Iris pigment epithelial cell (primary cell): ENCODE results near the gene DNAJB14.
A peak's percentile ranks its signal among the peaks of the same experiment; 100 is the strongest.

Source experiments
- DNase-seq: peaks from one replicate; pipeline ENCODE4 v3.0.0-alpha.2; 2011; ENCODE audit warnings: low read depth

DNAJB14 gene

DNA sequence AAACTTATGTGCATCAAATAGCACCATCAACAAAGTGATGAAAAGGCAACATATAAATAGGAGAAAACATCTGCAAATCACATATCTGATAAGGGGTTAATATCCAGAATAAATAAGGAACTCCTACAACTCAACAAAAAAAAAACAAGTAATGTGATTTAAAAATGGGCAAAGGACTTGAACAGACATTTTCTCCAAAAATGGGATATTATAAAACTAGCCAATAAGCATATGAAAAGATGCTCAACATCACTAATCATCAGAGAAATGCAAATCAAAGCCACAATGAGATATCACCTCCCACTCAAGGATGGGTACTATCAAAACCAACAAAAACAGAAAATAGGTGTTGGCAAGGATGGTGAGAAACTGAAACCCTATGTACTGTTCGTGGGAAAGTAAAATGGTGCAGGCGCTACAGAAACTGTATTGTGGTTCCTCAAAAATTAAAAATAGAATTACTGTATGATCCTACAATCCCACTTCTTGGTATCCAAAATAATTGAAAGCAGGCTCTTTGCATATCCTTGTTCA is 2.4 kb downstream of the DNAJB14 start:
- DNase-seq, result no peak

DNA sequence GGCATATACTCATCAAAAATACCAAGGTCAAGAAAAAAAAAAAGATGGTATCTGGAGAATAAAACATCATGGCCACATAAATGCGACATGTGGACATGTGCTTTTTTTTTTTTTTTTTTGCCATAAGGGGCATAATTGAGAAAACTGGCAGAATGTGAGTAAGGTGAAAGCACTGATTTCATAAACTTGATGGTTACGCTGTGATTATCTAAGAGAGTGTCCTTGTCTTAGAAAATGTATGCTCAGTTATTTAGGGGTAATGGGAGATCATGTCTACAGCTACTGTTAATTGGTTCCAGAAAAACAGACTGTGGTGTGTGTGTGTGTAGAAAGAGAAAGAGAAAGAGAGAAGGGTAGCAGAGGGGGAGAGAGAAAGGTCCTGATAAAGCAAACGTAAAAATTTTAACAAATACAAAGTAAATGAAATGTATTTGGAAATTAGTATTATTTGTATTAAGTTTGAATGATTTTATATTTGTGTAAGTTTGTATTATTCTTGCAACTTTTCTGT is 8.1 kb downstream of the DNAJB14 start:
- DNase-seq, result no peak

DNA sequence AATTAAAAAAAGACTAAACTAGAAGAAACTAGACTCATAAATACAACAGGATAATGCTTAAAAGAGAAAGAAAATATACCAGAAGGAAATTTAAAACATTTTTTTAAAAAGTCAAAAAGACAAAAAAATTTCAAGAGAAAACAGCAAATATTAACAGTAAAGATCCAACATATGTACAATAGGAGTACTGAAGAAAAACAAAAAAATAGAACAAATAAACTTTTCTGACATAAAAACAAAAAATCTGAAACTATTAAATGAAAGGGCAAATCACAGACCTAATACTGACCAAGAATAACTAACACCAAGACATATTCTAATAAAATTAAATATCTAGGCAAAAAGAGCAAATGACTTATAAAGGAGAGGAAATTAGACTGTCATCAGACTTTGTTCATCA is 11.5 kb downstream of the DNAJB14 start:
- DNase-seq, result no peak

DNA sequence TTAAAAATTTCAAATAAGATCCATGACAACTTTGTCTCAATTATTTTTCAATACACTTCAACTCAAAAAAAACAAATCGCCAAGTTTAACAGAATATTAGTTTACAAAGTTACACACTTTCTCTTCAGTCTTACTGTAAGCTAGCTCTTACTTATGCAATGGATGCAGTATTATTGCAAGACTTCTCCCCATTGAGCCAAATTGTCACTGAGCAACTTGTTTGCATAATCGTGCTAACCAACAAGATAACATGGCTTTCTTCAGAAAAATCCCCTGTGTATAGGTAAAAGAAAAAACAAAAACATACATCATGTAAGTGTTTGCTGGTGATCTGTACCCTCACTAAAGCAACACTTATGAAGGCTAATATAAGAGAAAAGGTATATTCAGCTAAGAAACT is 18.9 kb downstream of the DNAJB14 start:
- DNase-seq, result no peak

DNA sequence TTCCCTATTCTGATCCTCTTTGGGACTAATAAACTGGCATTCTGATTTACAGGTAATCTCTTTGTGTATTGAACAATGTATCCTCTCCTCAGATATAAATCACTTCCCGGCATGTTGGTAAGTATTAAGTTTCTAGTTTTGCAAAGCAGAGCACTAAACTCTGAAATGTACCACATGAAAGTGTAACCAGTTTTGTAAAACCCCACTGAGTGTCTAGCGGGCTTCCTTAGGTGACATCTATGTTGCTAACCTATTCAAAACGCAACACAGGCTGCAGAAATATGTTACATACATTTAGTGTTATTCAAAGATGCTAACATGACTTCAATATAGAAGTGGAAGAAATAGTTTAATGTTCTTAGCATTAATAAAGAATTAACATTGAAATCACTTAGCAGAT is 25.2 kb downstream of the DNAJB14 start:
- DNase-seq, result no peak

DNA sequence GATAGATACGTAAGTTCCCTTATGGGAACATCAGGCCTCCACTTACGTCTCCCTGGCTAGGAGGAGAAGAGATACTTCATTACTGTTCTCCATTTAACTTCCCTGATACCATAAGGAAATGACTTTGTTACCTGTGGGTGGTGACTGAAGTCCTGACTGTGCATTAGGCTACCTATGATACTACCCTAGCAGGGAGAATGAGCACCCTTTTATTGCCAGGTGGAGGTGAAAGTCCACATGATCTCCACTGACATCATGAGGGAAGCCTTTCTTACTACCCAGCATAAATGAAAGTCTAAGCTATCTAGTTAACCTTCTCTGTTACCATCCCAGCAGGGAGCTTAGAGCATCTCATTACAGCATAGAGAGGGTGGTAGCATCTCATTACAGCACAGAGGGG is 27.8 kb downstream of the DNAJB14 start:
- DNase-seq, result no peak

DNA sequence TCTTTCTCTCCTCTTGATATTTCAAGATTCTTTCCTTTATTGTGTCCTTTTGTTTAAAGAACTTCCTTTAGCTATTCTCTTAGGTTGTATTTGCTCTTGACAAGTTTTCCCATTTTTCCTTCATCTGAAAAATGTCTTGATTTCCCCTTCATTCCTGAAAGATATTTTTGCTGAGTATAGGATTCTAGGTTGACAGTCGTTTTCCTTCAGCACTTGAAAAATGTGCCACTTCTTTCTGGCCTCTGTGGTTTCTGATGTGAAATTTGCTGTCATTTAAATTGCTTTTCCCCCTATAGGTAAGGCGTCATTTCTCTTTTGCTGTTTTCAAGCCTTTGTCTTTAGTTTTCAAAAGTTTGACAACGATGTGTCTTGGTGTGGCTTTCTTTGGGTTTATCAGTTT is 28.8 kb downstream of the DNAJB14 start:
- DNase-seq, result no peak

DNA sequence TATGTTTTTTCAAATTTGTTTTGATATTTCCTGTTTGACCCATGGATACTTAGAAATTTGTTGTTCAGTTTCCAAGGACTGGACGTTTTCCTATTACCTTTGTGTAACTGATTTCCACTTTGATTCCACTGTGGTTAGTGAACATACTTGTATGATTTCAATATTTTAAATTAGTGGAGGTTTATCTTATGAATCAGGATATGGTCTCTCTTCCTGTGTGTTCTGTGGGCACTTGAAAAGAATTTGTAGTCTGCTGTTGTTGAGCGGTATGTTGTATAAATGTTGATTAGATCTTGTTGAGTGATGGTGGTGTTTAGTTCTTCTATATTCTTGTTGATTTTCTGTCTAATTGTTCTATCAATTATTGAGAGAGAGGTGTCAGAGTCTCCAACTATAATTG is 31.0 kb downstream of the DNAJB14 start:
- DNase-seq, result peak; percentile 69

DNA sequence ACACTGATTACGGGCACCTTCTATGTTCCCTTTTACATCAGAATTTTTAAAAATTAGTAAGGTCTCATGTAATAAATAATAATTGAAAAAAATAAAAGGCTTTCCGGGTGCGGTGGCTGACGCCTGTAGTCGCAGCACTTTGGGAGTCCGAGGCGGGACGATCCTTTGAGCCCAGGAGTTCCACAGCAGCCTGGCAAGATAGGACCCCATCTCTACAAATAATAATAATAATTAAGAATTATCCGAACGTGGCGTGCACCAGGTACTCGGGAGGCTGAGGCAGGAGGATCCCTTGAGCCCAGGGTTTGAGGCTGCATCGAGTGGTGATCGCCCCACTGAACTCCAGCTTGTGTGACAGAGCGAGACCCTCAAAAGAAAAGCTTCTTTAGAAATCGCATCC is 51.4 kb downstream of the DNAJB14 start:
- no peak for DNase-seq

DNA sequence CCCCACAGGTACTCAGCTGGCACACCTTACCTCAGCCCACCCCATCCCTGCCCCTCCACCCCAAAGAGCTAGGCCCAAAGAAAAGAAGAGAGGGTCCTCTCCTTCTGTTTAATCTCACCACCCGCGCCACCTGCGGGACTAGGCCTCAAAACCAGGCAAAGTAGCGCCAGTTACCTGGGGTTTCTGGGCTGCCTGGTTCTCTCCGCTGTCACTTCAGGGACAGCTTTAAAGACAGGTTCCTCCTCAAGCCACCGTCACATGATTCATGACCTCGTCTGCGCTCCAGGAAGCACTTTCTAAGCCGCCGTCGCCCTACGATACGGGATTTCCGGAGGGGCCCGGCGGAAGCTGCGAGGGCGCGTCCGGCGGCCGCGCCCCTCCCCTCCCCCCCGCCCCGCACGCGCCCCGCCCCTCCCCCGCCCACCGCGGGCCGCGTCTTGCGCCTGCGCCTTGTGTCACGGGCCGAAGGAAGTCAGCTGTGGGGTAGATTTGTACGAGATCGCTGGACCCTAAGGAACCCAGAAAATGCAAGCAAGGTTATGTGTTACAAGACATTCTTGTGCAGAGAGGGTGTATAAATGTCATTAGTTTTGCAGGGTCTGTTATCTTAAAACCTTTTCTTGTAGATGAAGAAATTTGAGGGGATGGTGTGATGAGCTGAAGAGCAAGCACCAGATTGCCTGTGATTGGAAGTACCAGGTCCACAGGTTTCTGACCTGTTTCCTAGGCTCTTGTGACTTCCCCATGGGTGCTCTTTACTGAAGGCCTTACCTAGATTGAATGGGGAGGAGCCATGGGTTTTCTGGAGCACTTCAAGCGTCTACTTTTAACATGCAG is 52.0 kb downstream of the DNAJB14 start, which contains the start of gene LAMTOR3:
TSS of gene LAMTOR3 (minus strand) at position 267 of the 837 bp plus-strand sequence. CDS start 464 bp downstream, outside the sequence.
- peak; percentile 91 for DNase-seq

DNA sequence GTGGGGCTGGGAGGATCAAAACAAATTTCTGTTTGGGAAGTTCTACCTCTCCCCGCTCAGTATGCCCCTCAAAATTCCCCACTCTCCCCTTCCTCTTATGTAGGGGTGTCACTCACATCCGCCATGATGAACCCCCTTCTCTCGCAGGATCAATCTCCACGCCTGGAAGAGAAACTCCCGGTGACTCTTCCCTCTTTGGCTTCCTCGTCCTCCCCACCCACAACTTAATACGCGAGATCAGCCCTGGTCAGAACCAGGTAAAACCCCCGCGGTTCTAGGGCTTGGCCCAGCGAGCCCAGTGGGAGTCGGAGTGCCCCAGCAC is 52.6 kb downstream of the DNAJB14 start:
- DNase-seq, result peak; percentile 24

DNA sequence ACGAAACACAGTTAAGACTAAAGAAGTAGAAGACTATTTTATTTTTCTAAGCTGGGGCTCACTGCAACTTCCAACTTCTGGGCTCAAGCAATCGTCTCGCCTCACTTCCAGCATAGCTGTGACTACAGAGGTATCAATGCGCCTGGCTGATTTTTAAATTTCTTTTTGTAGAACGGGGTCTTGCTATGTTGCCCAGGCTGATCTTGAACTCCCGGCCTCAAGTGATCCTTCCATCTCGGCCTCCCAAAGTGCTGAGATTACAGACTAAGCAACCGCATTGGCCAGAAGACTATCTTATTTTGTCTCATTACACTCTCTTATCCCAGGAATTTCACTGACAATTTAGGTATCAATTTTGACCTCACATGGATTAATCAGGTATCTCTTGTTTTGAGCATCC is 53.4 kb downstream of the DNAJB14 start:
- no peak for DNase-seq

DNA sequence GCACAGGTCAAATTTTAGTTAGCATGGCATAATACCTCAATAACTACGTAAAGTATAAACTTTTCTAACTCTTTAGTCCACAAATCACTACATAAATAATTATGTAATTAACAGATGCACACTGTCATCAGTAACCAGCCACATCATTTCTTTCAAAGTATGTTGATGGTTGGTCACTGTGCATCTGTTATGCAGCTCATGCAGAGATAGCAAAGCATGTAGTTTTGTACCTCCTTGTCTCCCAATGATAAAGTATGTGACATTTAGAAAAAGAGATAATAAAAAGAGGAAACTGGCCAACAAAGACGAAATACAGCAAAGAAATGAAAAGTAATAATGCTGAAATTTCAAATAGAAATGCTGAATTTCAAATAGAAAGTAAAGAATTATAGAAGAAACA is 55.1 kb downstream of the DNAJB14 start:
- no peak for DNase-seq

DNA sequence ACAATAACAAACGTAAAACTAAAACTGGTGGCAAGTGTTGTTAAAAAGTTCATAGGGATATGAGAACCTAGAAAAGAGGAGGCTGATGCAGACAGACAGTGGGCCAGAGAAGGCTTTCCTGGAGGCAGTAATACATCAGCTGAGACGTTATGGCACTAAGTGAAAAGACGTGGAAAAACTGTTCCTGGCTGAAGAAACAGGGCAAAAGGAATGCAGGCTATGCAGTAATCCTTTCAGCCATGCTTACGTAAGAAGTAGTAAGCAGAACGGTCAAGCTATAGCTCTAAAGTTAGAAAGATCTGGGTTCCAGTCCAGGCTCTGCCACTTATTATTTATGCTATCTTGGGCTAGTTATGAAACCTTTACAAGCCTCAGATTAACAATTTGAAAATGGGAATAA is 58.6 kb downstream of the DNAJB14 start:
- peak; percentile 65 for DNase-seq

DNA sequence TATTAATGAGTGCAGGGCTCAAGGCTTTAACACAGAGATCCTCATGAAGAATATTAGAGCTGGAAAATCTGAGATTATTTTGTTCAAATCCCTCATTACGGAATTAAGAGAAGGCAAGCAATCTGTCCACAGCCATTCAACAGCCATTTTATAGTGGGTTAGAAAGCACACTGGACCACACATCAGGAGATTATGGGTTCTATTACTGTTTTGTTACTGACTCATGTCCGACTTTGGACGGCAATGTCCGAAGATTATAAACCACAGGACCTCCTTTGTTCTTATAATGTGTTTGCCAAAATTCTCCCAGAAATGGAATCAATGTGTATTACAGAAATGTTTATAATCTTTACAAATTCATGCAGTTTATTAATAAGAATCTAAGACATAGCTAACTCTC is 60.3 kb downstream of the DNAJB14 start:
- DNase-seq, result peak; percentile 60

DNA sequence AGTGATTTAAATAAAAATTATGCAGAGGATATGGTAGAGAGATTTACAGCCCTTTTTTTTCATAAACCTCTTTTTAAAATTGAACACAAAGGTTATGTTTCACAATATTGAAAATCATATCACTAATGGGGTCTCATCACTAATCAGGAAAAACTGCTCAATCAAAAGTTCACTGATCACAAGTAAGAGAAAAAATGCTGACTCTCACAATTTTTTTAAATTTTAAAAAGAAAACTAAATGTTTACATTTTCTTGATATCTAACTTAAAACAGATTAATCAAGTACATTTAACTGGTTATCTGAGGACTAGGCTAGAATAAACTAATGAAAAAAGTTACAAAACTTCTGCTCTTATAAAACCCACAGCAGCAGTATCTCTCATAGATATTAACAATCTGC is 60.7 kb downstream of the DNAJB14 start:
- DNase-seq, result no peak

DNA sequence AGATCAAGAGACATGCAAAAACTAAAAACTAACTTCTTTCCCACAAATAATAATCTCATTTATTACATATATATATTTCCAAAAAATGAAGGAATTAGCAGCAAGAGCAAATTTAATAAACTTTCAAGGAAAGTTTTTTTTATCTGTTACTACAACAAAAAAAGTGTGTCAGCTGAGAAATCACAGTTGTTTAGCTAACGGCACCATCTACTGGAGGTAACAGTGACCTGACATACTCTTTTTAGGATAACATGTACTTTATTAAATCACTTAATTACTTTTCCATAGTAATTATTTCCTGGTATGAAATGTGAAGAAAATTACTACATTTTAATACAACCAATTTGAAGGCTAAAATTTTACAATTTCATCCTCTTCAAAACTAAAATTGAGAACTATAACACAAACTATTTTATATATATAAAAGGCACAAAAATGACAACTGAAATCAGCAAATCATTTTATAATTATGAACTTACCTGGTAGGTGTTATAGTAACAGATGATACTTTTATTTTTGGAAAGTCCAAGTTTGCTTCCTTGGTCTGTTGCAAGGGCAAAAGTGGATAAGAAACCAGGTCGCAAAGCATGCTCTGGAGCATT is 61.3 kb downstream of the DNAJB14 start:
- peak; percentile 32 for DNase-seq

DNA sequence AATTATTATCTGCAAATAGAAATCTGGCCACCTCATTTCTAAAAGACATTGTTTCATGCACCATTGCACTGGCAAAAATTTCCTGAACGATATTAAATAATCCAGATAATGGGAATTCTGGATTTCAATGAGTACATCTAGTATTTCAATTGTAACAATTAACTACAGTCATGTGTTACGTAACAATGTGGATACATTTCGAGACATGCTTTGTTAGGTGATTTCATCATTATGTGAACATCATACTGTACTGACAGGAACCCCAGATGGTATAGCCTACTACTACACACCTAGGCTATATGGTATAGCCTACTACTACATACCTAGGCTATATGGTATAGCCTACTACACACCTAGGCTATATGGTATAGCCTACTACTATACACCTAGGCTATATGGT is 67.0 kb downstream of the DNAJB14 start:
- no peak for DNase-seq

DNA sequence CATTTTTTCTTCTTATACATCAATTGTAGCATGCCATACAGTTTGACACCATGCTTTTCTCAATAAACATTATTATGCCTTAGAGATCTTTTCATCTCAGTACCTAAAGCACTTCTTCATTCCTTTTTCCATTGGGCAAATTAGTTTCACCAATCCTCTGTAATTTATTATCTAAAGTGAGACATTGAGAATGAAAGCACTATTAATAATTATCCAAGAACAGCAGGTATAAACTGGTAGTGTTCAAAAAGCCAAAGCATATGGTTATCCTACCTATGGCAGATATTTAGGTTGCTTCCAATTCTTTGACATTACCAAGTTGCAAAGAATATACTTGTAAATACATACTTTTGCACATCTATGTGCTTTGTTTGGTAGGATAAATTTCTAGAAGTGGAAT is 67.8 kb downstream of the DNAJB14 start:
- no peak for DNase-seq

DNA sequence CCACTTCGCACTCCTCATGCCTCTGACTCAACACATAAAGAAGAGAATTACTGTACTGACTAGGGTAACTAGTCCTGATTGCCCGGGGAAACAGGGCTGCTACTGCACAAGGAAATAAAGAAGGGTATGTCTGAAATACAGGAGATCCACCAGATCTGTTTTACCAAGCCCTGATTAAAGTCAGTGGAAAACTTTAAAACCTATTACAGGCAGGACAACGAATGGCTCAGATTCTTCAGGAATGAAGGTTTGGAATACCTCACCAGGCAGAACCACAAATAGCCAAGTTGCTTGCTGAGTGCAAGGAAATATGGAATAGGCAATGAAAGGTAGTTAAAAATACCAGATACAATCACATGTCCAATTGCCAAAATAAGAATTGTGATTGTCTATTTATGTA is 69.5 kb downstream of the DNAJB14 start:
- DNase-seq, result no peak

DNA sequence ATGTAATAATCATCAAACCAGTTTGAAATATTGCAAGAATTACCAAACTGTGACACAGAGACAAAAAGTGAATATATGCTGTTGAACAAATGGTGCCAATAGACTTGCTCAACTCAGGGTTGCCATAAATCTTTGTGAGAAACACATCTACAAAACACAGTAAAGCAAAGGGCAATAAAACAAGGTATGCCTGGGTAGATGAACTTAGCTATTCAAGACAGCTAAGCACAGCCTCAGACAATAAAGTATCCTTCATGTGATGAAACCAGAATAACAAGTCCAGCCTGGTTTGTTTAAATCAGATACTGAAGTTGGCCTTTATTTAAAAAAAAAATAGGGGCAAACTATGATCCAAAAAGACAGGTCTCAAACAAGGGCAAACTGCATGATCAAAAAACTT is 71.3 kb downstream of the DNAJB14 start:
- DNase-seq, result no peak

DNA sequence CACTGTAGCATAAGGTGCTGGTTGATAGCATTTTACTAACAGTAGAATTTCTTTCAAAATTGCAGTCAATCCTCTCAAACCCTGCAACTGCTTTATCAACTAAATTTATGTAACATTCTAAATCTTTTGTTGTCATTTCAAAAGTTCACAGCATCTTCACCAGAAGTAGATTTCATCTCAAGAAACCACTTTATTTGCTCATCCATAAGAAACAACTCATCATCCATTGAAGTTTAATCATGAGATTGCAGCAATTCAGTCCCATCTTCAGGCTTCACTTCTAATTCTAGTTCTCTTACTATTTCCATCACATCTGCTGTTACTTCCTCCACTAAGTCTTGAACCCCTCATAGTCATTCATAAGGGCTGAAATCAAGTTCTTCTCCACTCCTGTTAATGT is 73.8 kb downstream of the DNAJB14 start:
- DNase-seq, result no peak

DNA sequence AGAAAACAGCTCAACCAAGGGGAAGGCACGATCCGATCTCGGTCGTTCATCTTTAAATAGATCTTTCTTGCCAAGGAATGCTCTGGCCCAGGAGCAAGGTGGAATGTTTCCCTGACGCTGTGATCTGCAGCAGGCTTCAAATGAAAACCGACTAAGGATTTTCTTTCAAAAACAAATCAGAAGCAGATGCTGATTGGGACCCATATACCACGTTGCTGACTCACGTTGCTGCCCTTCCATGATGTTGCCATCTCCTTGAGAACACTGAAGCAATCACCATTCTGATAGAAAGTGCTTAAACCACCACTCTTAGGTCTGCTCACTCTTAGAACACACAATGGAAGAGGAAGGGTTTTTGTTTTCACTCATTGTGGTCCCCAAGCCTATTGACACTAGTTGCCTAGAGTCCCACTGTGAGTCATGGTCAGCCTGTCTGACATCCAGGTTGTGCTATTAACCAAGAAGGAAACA is 78.3 kb downstream of the DNAJB14 start:
- DNase-seq, result peak; percentile 86
